K562 (cell line): ENCODE measurements around the gene COX6B2. TPM values are rescaled to one million over a fixed set of nuclear protein-coding genes. Genes with fewer than 3 reads are reported as not detected.

ENCODE experiments used
- ATF3 ChIP-seq, 2 experiments: fragments of 450-650 bp in 1 of 2; sonication (generic) in 1 of 2; formaldehyde crosslinking in 1 of 2; IDR thresholded peaks in 1 of 2; conservative IDR thresholded peaks in 1 of 2; 2 replicates each; pipeline versions ENCODE4 v1.6.1 to v1.8.1; 2016 to 2023; ENCODE audit warnings: mild to moderate bottlenecking in 2 of 2, moderate library complexity in 2 of 2, inconsistent platforms in 1 of 2, missing genetic modification reagents in 1 of 2
- CREM ChIP-seq: IDR thresholded peaks from 2 replicates; pipeline ENCODE4 v1.6.1; 2014; ENCODE audit warnings: antibody characterized with exemption, low read depth
- MYC ChIP-seq, 2 experiments: fragments of 250-450 bp in 1 of 2; sonication (Bioruptor Pico) in 1 of 2; IDR thresholded peaks; 2 replicates each; pipeline versions ENCODE4 v1.5.1 to v1.6.1; 2012 to 2021; ENCODE audit warnings: low read depth in 2 of 2, borderline replicate concordance in 1 of 2, improper control_type of control experiment in 1 of 2, low read length in 1 of 2, mild to moderate bottlenecking in 1 of 2, moderate library complexity in 1 of 2
- NFE2 ChIP-seq: IDR thresholded peaks from 2 replicates; pipeline ENCODE4 v1.6.1; 2014; ENCODE audit warnings: antibody characterized with exemption, low read depth
- NR2C2 ChIP-seq, 2 experiments: fragments of 200-800 bp in 1 of 2; sonication (Bioruptor generic) in 1 of 2; sonication (generic) in 1 of 2; formaldehyde crosslinking in 1 of 2; IDR thresholded peaks; 2 replicates each; pipeline versions ENCODE4 v1.6.1 to v1.8.0; 2016 to 2022; ENCODE audit warnings: mild to moderate bottlenecking in 1 of 2, missing compliant biosample characterization in 1 of 2, missing genetic modification characterization in 1 of 2, missing genetic modification reagents in 1 of 2
- PHF20 ChIP-seq: fragments of 450-650 bp; IDR thresholded peaks from 2 replicates; pipeline ENCODE4 v1.6.1; 2018; ENCODE audit not compliant: partially characterized antibody
- SIN3B ChIP-seq: fragments of 450-650 bp; IDR thresholded peaks from 2 replicates; pipeline ENCODE4 v1.6.1; 2017; ENCODE audit warnings: low read depth, mild to moderate bottlenecking, moderate library complexity
- YY1 ChIP-seq, 3 experiments: IDR thresholded peaks; 2 replicates each; pipeline ENCODE4 v1.6.1; 2011; ENCODE audit warnings: low read length in 2 of 3, mild to moderate bottlenecking in 2 of 3, moderate library complexity in 2 of 3, borderline replicate concordance in 1 of 3, control low read depth in 1 of 3, low read depth in 1 of 3; ENCODE audit not compliant: insufficient read depth in 3 of 3, insufficient replicate concordance in 2 of 3, control insufficient read depth in 1 of 3, insufficient read length in 1 of 3; ENCODE audit errors: extremely low read depth in 1 of 3
- ZNF592 ChIP-seq: fragments of 450-650 bp; IDR thresholded peaks from 2 replicates; pipeline ENCODE4 v1.6.1; 2017; ENCODE audit warnings: antibody characterized with exemption, mild to moderate bottlenecking
- ZNF644 ChIP-seq: fragments of 200-800 bp; sonication (Bioruptor generic); IDR thresholded peaks from 2 replicates; pipeline ENCODE4 v1.6.1; 2016; ENCODE audit warnings: low read depth, missing genetic modification characterization, missing compliant biosample characterization
- ZNF780A ChIP-seq: fragments of 250-450 bp; sonication (Bioruptor Pico); IDR thresholded peaks from 2 replicates; pipeline ENCODE4 v1.5.0; 2021; ENCODE audit warnings: mild to moderate bottlenecking
- ZNF79 ChIP-seq: fragments of 250-450 bp; sonication (Bioruptor Pico); IDR thresholded peaks from 2 replicates; pipeline ENCODE4 v1.4.0; 2020; ENCODE audit warnings: low read depth, mild to moderate bottlenecking, moderate library complexity
- polyA plus RNA-seq, 8 experiments: library from polyadenylated mRNA; depleted of rRNA in 4 of 8; stranded (reverse) in 5 of 8; unstranded in 3 of 8; fragments of >200 nt; fragmentation: Nextera tagmentation in 2 of 8; fragmentation: Illumina TruSeq in 1 of 8; extraction: Ambion mirVana in 2 of 8; extraction: Trizol in 1 of 8; gene quantifications; 2 replicates each; pipeline versions ENCODE4 v1.2.1 to v1.2.3, GENCODE V29; 2011 to 2014; ENCODE audit warnings: inconsistent platforms in 1 of 8, missing spikeins in 1 of 8
- total RNA-seq, 7 experiments: library from RNA; depleted of rRNA in 6 of 7; stranded (reverse); fragments of >200 nt in 6 of 7; fragmentation: Illumina TruSeq in 2 of 7; extraction: Trizol in 2 of 7; gene quantifications; 2 replicates each; pipeline versions ENCODE4 v1.2.1 to v1.2.3, GENCODE V29; 2011 to 2021; ENCODE audit warnings: low replicate concordance in 1 of 7
- TF ChIP-seq, protein P1 (sequence below): fragments of 250-450 bp; sonication (Bioruptor Pico); IDR thresholded peaks from 2 replicates; pipeline ENCODE4 v1.4.0; 2020; ENCODE audit warnings: mild to moderate bottlenecking, moderate library complexity
- TF ChIP-seq, protein P2 (sequence below): fragments of 250-450 bp; sonication (Bioruptor Pico); IDR thresholded peaks from 2 replicates; pipeline ENCODE4 v1.8.0; 2021; ENCODE audit warnings: moderate library complexity, mild to moderate bottlenecking, inconsistent platforms
- TF ChIP-seq, protein P3 (sequence below): sonication (generic); formaldehyde crosslinking; IDR thresholded peaks from 2 replicates; pipeline ENCODE4 v1.8.0; 2022; ENCODE audit warnings: mild to moderate bottlenecking, missing genetic modification reagents, borderline replicate concordance

COX6B2 gene
- total and polyA plus RNA-seq, 9 of the 15 experiments (the other 6 are each of a cell fraction or from before 2014, with no cell fraction given): 0.40 to 2.5 (median 0.83) TPM

DNA sequence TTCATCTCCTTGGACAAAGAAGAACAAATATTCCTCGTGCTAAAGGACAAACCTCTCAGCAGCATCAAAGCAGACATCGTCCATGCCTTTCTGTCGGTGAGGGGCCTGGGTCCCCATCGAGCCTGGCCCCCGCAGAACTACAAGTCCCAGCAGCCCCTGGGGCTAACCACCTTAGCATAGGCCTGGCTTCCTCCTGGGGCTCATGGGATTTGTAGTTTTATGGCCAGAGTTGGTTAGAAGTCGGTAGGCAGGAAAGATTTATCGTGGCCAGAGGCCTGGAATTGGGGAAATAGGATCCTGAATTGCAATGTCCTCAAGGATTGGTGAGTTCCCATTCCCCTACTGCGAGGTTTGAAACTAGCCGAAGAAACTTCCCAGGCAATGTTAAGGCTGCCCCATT is 49.0 kb downstream of the COX6B2 start (continued):
- TF ChIP-seq, protein P1, sequence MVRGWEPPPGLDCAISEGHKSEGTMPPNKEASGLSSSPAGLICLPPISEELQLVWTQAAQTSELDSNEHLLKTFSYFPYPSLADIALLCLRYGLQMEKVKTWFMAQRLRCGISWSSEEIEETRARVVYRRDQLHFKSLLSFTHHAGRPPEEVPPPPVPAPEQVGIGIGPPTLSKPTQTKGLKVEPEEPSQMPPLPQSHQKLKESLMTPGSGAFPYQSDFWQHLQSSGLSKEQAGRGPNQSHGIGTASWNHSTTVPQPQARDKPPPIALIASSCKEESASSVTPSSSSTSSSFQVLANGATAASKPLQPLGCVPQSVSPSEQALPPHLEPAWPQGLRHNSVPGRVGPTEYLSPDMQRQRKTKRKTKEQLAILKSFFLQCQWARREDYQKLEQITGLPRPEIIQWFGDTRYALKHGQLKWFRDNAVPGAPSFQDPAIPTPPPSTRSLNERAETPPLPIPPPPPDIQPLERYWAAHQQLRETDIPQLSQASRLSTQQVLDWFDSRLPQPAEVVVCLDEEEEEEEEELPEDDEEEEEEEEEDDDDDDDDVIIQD (CRISPR knock-in tag): no peak
- TF ChIP-seq PHF20 (no peak), ZNF592 (peak; percentile 86), ZNF780A (CRISPR knock-in tag) (no peak), SIN3B (no peak), YY1 (IDR thresholded peaks at IDR 0.05; ENCODE audit: borderline replicate concordance in 1 of 3, control insufficient read depth in 1 of 3, extremely low read depth in 1 of 3, insufficient read depth in 3 of 3, insufficient read length in 1 of 3, insufficient replicate concordance in 2 of 3, low read depth in 1 of 3, low read length in 2 of 3) (no peak), CREM (peak; percentile 76), ATF3 (IDR thresholded peaks at IDR 0.05) (no peak), ATF3 (CRISPR knock-in tag; conservative IDR thresholded peaks at IDR 0.05) (no peak), ZNF644 (tag) (0 out of 2 replicates have a peak, but pooled peaks have one; percentile 64), NR2C2 (CRISPR knock-in tag; IDR thresholded peaks at IDR 0.05) (no peak), NR2C2 (tag; IDR thresholded peaks at IDR 0.05) (no peak), NFE2 (no peak), MYC (IDR thresholded peaks at IDR 0.05; ENCODE audit: low read depth, low read length) (no peak), MYC (CRISPR knock-in tag; IDR thresholded peaks at IDR 0.05; ENCODE audit: borderline replicate concordance, low read depth) (no peak), ZNF79 (CRISPR knock-in tag) (no peak)
- TF ChIP-seq, protein P2, sequence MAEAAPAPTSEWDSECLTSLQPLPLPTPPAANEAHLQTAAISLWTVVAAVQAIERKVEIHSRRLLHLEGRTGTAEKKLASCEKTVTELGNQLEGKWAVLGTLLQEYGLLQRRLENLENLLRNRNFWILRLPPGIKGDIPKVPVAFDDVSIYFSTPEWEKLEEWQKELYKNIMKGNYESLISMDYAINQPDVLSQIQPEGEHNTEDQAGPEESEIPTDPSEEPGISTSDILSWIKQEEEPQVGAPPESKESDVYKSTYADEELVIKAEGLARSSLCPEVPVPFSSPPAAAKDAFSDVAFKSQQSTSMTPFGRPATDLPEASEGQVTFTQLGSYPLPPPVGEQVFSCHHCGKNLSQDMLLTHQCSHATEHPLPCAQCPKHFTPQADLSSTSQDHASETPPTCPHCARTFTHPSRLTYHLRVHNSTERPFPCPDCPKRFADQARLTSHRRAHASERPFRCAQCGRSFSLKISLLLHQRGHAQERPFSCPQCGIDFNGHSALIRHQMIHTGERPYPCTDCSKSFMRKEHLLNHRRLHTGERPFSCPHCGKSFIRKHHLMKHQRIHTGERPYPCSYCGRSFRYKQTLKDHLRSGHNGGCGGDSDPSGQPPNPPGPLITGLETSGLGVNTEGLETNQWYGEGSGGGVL (CRISPR knock-in tag): no peak
- TF ChIP-seq, protein P3, sequence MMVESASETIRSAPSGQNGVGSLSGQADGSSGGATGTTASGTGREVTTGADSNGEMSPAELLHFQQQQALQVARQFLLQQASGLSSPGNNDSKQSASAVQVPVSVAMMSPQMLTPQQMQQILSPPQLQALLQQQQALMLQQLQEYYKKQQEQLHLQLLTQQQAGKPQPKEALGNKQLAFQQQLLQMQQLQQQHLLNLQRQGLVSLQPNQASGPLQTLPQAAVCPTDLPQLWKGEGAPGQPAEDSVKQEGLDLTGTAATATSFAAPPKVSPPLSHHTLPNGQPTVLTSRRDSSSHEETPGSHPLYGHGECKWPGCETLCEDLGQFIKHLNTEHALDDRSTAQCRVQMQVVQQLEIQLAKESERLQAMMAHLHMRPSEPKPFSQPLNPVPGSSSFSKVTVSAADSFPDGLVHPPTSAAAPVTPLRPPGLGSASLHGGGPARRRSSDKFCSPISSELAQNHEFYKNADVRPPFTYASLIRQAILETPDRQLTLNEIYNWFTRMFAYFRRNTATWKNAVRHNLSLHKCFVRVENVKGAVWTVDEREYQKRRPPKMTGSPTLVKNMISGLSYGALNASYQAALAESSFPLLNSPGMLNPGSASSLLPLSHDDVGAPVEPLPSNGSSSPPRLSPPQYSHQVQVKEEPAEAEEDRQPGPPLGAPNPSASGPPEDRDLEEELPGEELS (CRISPR knock-in tag): no peak
